Bronchial epithelial cell (primary cell): ENCODE results near the gene HARS2. TPM values are rescaled to one million over a fixed set of nuclear protein-coding genes. Genes with fewer than 3 reads are reported as not detected.
"Not testable (repeated sequence)": the region's sequence is repeated elsewhere in the genome, so short reads cannot be mapped to it uniquely, and the experiment has no call there.

Source experiments
- DNase-seq: peaks from one replicate; pipeline ENCODE4 v3.0.0-alpha.2; 2010; ENCODE audit warnings: low read depth
- FAIRE-seq: peaks from 2 replicates; lab custom pipeline; 2011; peaks lifted over from hg19 to GRCh38; lab: Jason Lieb, UNC
- H3K27me3 ChIP-seq: 2 replicates; pipeline ENCODE4 v1.5.1; 2011; ENCODE audit warnings: low read length; ENCODE audit not compliant: control insufficient read depth, insufficient read depth
- H3K36me3 ChIP-seq: 2 replicates; pipeline ENCODE4 v1.5.1; 2011; ENCODE audit warnings: low read length; ENCODE audit not compliant: control insufficient read depth, insufficient read depth
- H3K4me3 ChIP-seq: 2 replicates; pipeline ENCODE4 v1.5.1; 2011; ENCODE audit warnings: mild to moderate bottlenecking, low read depth, low read length, control low read depth
- total RNA-seq: library from RNA; depleted of rRNA; stranded (reverse); fragments of >200 nt; gene quantifications from 2 replicates; pipeline ENCODE4 v1.2.1, GENCODE V29; 2014
- TF ChIP-seq, protein P1 (sequence below): IDR thresholded peaks from 2 replicates; pipeline ENCODE4 v1.5.1; 2011; ENCODE audit warnings: mild to moderate bottlenecking, moderate library complexity, low read length, control low read depth, inconsistent platforms; ENCODE audit not compliant: insufficient read depth, severe bottlenecking

HARS2 gene
- total RNA-seq, 1 donor from 2014 or later, result 32.9 TPM

DNA sequence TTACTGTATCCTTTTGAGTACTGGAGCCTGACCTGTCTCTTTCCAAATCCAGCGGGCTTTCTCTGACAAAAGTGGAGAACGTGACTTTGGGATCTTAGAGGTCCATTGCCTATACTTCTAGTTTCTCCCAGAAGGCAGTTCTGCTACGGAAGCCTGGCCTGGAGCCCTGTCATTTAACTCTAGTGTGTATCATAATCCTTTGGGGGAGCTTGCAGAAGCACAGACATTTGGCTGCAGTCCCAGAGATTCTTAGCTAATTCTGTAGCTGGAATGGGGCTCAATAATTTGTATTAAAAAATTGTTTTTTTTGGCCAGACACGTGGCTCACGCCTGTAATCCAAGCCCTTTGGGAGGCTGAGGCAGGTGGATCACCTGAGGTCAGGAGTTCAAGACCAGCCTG, 3.0 kb downstream of the HARS2 start:
- TF ChIP-seq, protein P1, sequence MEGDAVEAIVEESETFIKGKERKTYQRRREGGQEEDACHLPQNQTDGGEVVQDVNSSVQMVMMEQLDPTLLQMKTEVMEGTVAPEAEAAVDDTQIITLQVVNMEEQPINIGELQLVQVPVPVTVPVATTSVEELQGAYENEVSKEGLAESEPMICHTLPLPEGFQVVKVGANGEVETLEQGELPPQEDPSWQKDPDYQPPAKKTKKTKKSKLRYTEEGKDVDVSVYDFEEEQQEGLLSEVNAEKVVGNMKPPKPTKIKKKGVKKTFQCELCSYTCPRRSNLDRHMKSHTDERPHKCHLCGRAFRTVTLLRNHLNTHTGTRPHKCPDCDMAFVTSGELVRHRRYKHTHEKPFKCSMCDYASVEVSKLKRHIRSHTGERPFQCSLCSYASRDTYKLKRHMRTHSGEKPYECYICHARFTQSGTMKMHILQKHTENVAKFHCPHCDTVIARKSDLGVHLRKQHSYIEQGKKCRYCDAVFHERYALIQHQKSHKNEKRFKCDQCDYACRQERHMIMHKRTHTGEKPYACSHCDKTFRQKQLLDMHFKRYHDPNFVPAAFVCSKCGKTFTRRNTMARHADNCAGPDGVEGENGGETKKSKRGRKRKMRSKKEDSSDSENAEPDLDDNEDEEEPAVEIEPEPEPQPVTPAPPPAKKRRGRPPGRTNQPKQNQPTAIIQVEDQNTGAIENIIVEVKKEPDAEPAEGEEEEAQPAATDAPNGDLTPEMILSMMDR, result no peak
- Histone ChIP-seq H3K27me3 (no peaks in the 10 kb centered on the region), H3K36me3 (peaks cover 29% of the 10 kb centered on the region), H3K4me3 (no peak overlapping the region)
- DNase-seq (no peak), FAIRE-seq (no peak)

DNA sequence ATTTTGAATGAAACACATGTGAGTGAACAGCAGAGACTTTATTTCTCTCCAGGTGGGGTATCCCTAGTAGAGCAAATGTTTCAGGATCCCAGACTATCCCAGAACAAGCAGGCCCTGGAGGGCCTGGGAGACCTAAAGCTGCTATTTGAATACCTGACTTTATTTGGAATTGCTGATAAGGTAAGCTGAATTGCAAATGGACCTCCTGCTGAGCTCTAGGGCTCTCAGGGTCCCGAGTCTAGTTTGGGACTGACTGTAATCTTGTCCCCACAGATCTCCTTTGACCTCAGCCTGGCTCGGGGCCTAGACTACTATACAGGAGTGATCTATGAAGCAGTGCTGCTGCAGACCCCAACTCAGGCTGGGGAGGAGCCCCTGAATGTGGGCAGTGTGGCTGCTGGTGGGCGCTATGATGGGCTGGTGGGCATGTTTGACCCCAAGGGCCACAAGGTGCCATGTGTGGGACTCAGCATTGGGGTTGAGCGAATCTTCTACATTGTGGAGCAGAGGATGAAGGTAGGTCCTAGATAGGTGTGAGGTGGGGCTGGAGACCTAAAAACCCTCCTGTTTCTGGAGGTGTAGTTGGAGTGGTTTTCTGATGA, 5.7 kb downstream of the HARS2 start:
- Histone ChIP-seq H3K27me3 (no peaks in the 10 kb centered on the region), H3K36me3 (peaks cover 27% of the 10 kb centered on the region), H3K4me3 (no peak overlapping the region)
- TF ChIP-seq, protein P1, result no peak
- FAIRE-seq (no peak), DNase-seq (no peak)

DNA sequence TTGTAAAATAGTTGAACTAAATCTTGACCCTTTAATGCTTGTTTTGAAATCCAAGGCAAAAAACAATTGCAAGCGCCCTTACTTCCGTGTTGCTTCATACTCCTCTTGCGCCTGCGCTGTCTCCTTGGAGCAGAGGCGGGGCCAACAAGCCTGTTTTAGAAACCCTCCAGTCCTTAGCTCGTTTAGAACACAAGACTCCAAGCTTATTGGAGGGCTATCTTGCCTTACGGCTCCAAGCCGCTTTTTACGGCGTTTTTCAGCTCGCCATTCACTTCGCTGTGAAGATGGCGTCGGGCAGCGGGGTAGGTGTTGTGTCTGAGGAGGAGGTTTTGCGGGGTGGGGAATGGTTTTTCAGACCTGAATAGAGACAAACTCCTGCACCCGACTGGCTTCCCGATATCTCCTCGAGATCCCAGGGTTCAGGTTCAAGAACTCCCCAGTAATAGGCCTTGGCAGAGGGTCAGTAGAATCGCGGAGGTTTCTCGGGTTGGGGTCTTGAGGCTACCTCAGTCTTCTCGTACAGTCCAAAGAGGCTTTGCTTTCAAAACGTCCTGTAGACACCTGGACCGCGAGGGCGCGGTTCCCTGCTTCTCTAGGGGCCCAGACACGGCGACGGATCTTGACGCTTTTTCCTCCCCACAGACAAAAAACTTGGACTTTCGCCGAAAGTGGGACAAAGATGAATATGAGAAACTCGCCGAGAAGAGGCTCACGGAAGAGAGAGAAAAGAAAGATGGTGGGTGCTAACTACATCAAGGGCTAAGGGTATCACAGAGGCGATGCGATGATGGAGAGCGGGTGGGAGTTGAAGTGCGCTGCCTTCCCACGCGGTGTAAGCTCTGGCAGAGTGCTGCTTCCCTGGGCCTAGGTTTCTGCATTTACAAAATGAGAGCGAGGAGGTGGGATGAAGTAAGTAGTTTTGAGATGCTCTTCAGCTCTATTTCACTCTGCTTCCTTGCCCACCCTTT, 9.2 kb downstream of the HARS2 start, which contains the start of gene ZMAT2:
Gene ZMAT2, plus strand, starts transcription at position 271 of the 968 bp plus-strand sequence. Its CDS starts 14 bp downstream, at position 285.
- TF ChIP-seq, protein P1, result no peak
- peaks cover 28% of the 10 kb centered on the region for H3K36me3 ChIP-seq
- FAIRE-seq, result peak; percentile 98

DNA sequence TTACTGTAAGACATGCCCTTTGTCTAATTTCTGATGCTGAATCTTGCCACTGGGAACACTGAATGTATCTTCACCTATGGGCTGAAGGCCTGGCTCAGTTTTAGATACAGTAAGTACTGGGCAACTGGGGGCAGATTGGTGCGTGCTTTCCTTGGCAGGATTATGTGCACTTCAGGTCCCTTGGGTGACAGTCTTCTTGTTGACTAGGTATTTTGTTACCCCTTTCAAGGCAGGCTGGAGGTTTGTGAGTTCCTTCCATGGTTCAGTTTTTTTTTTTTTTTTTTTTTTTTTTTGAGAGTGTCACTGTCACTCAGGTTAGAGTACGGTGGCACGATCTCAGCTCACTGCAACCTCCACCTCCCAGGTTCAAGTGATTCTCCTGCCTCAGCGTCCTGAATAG, 16.6 kb downstream of the HARS2 start:
- DNase-seq (no peak), FAIRE-seq (no peak)
- TF ChIP-seq, protein P1, result no peak
- H3K4me3 ChIP-seq, result no peak overlapping the region
- H3K27me3 ChIP-seq, result no peaks in the 10 kb centered on the region
- H3K36me3 ChIP-seq, result peaks cover 7% of the 10 kb centered on the region

More for the DNA sequence above, 9.2 kb downstream of the HARS2 start, which contains the start of gene ZMAT2:
- DNase-seq, result peak; percentile 99
- H3K27me3 ChIP-seq, result no peaks in the 10 kb centered on the region
- H3K4me3 ChIP-seq, result peak within 1 kb of the TSS; percentile 74

DNA sequence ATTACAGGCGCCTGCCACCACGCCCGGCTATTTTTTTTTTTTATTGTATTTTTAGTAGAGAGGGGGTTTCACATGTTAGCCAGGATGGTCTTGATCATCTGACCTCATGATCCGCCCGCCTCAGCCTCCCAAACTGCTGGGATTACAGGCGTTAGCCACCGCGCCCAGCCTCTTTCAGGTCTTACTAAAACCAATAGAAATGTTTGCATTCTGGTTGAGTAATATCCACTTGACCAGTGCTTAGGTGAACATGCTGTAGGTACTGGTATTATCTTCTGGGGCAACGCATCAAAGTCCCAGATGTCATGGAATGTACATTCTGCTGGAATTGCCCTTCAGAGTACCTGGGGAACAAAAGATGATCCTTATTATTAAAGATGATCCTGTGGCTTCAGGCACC, 17.5 kb downstream of the HARS2 start:
- FAIRE-seq, H3K4me3 ChIP-seq: not testable (repeated sequence)

DNA sequence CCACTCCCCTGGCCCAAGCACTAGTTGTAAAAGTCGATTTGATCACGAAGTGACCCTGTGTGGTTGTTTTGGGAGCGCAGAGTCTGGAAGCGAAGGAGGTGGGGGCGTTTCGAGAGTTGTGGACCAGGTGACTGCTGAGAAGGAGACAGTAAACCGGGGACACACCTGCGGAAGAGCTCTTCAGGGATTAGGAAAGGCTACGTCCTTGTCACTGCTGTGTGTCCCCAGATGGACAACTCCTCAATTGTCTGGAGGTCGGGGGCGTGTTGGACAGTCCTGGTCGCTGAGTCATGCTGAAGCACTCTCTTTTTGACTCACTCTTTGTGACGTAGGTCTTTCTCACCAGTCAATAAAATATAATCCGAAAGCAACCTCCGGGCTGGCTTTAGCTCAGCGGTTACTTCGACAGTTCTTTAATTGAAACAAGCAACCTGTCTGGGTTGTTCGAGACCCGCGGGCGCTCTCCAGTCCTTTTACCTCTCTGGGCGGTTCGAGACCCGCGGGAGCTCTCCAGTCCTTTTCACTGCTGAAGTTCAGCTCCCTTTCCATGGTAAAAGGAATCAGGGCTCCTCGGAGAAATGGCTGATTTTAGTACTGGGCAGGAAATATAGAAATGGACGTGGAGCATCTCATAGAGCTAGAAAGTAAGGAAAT, 19.8 kb downstream of the HARS2 start:
- no peak for FAIRE-seq
- TF ChIP-seq, protein P1, result no peak
- H3K4me3 ChIP-seq, result peak overlapping the region; percentile 78
- DNase-seq, result peak; percentile 95
- no peaks in the 10 kb centered on the region for H3K36me3 ChIP-seq
- H3K27me3 ChIP-seq, result no peaks in the 10 kb centered on the region

More for the DNA sequence above, 17.5 kb downstream of the HARS2 start:
- H3K36me3 ChIP-seq, DNase-seq, H3K27me3 ChIP-seq: not testable (repeated sequence)
